ENCODE results near the gene SVIL. TPM values are rescaled to one million over a fixed set of nuclear protein-coding genes. Genes with fewer than 3 reads are reported as not detected.

Gene SVIL
- total RNA-seq, 4 donors from 2014 or later = 585 to 1,262 (median 942) TPM

- WGBS, 2 donors (ENCODE audit: low coverage in 1 of 2) = 58 to 61% methylated on average over 7 of the region's 7 CpGs
- H3K27me3 ChIP-seq = no peaks in the 10 kb centered on the region
- H3K36me3 ChIP-seq = peaks cover 0 to 50% of the 10 kb centered on the region in 2 donors
- TF ChIP-seq POLR2A (IDR thresholded peaks at IDR 0.05) (no peak), EP300 (IDR thresholded peaks at IDR 0.05) (no peak), POLR2AphosphoS5 (IDR thresholded peaks at IDR 0.05) (no peak), CTCF (IDR thresholded peaks at IDR 0.05) (no peak)
- ATAC-seq = no peak
- peak overlapping the region; percentile 73 to 87 (median 79) for H3K27ac ChIP-seq
- peaks cover 11 to 94% (median 12%) of the 10 kb centered on the region in 3 donors for H3K4me1 ChIP-seq
- H3K9me3 ChIP-seq = no peaks in the 10 kb centered on the region
- H3K4me3 ChIP-seq = peak overlapping the region in 1 of 2 donors; percentile 19
These were observed 98.9 kb downstream of the SVIL start for GRCh38 chr10:29535778-29536453.

GRCh38 chr10:29535012-29535777 is 99.6 kb downstream of the SVIL start:
- WGBS, 2 donors (ENCODE audit: low coverage in 1 of 2) = 23 to 28% methylated on average over 11 of the region's 11 CpGs
- Histone ChIP-seq H3K27ac (peak overlapping the region; percentile 73 to 87 (median 79)), H3K27me3 (no peaks in the 10 kb centered on the region), H3K4me1 (peaks cover 11 to 88% (median 12%) of the 10 kb centered on the region in 3 donors), H3K4me3 (peak overlapping the region in 1 of 2 donors; percentile 19), H3K36me3 (peaks cover 0 to 50% of the 10 kb centered on the region in 2 donors), H3K9me3 (no peaks in the 10 kb centered on the region)
- peak; percentile 76 for ATAC-seq
- TF ChIP-seq POLR2AphosphoS5 (IDR thresholded peaks at IDR 0.05) (no peak), CTCF (IDR thresholded peaks at IDR 0.05) (peak; percentile 41 to 67 (median 48)), POLR2A (IDR thresholded peaks at IDR 0.05) (no peak)

- H3K36me3 ChIP-seq = peaks cover 0 to 50% of the 10 kb centered on the region in 2 donors
- H3K27me3 ChIP-seq = no peaks in the 10 kb centered on the region
- no peak for TF ChIP-seq POLR2AphosphoS5 (IDR thresholded peaks at IDR 0.05)
- TF ChIP-seq EP300 (IDR thresholded peaks at IDR 0.05) = no peak
- TF ChIP-seq CTCF (IDR thresholded peaks at IDR 0.05) = no peak
- TF ChIP-seq POLR2A (IDR thresholded peaks at IDR 0.05) = no peak
- H3K9me3 ChIP-seq = no peaks in the 10 kb centered on the region
- ATAC-seq = no peak
- peak overlapping the region; percentile 73 to 87 (median 79) for H3K27ac ChIP-seq
- no peak overlapping the region for H3K4me3 ChIP-seq
- H3K4me1 ChIP-seq = peaks cover 11 to 82% (median 12%) of the 10 kb centered on the region in 3 donors
- 20 to 43% methylated on average over 2 of the region's 2 CpGs for WGBS, 2 donors (ENCODE audit: low coverage in 1 of 2)
These were observed 100.2 kb downstream of the SVIL start for GRCh38 chr10:29534590-29534989.

GRCh38 chr10:29533696-29534285 is 101.0 kb downstream of the SVIL start:
- H3K4me3 ChIP-seq = no peak overlapping the region
- no peak for ATAC-seq
- no peaks in the 10 kb centered on the region for H3K9me3 ChIP-seq
- WGBS, 2 donors (ENCODE audit: low coverage in 1 of 2) = 49 to 60% methylated on average over 7 of the region's 7 CpGs
- H3K27ac ChIP-seq = peak overlapping the region in 3 of 4 donors; percentile 1 to 81 (median 77)
- peaks cover 0 to 52% of the 10 kb centered on the region in 2 donors for H3K36me3 ChIP-seq
- no peaks in the 10 kb centered on the region for H3K27me3 ChIP-seq
- TF ChIP-seq POLR2AphosphoS5 (IDR thresholded peaks at IDR 0.05) = no peak
- no peak for TF ChIP-seq CTCF (IDR thresholded peaks at IDR 0.05)
- no peak for TF ChIP-seq POLR2A (IDR thresholded peaks at IDR 0.05)
- no peak for TF ChIP-seq EP300 (IDR thresholded peaks at IDR 0.05)
- H3K4me1 ChIP-seq = peaks cover 11 to 74% (median 12%) of the 10 kb centered on the region in 3 donors
